Loucy (cell line): Measurements from ENCODE around the gene SOCS6.

Experiments
- EZH2phosphoT487 ChIP-seq: fragments of 200-600 bp; IDR thresholded peaks from 2 replicates; pipeline ENCODE4 v1.6.1; 2018; ENCODE audit warnings: antibody characterized with exemption, mild to moderate bottlenecking, moderate library complexity, borderline replicate concordance
- TF ChIP-seq, protein P1 (sequence below): fragments of 200-600 bp; sonication (generic); conservative IDR thresholded peaks from 2 replicates; pipeline ENCODE4 v1.5.1; 2014; ENCODE audit warnings: mild to moderate bottlenecking, antibody characterized with exemption, low read length

DNA sequence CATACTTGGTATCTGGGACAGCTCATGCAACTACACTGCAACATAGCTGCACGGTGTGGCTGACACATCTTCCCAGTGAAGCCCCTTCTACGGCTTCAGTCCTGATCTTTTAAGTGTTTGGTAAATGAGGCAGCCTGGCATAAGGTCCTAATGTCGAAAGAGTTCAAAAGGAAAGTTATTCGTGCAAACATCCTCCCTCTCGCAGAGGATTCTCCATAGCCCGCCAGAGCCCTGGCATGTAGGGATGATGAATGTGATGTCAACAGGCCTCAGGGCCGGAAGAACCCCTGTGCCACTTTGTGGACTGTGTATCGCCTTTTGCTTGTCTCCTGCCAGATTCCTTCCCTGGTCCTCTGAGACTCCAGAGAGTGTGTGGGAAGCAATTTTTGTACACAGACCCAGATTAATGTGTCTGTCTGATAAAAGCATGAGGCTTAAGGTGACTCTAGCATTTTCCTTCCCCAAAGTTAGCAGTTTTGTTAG, 88.5 kb downstream of the SOCS6 start:
- TF ChIP-seq, protein P1, sequence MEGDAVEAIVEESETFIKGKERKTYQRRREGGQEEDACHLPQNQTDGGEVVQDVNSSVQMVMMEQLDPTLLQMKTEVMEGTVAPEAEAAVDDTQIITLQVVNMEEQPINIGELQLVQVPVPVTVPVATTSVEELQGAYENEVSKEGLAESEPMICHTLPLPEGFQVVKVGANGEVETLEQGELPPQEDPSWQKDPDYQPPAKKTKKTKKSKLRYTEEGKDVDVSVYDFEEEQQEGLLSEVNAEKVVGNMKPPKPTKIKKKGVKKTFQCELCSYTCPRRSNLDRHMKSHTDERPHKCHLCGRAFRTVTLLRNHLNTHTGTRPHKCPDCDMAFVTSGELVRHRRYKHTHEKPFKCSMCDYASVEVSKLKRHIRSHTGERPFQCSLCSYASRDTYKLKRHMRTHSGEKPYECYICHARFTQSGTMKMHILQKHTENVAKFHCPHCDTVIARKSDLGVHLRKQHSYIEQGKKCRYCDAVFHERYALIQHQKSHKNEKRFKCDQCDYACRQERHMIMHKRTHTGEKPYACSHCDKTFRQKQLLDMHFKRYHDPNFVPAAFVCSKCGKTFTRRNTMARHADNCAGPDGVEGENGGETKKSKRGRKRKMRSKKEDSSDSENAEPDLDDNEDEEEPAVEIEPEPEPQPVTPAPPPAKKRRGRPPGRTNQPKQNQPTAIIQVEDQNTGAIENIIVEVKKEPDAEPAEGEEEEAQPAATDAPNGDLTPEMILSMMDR, result no peak
- TF ChIP-seq EZH2phosphoT487, result no peak
